DND-41 (cell line): ENCODE data around the gene STAG1.

Source experiments
- ATAC-seq: fragments of 200-7000 bp; cut with Tn5 transposase; 3 replicates; pipeline ENCODE4 v1.9.1; 2021; ENCODE audit warnings: low read depth; ENCODE audit not compliant: insufficient read depth
- DNase-seq: peaks from one replicate; pipeline ENCODE4 v3.0.0-alpha.2; 2020
- H2AFZ ChIP-seq: 2 replicates; pipeline ENCODE4 v1.6.0; 2012; ENCODE audit warnings: low read depth, low read length
- H3K27ac ChIP-seq: 2 replicates; pipeline ENCODE4 v1.5.1; 2012; ENCODE audit warnings: low read length, inconsistent platforms
- H3K27me3 ChIP-seq: fragments of 200-600 bp; sonication (generic); 2 replicates; pipeline ENCODE4 v1.6.0; 2012; ENCODE audit warnings: low read length, mild to moderate bottlenecking, inconsistent platforms; ENCODE audit not compliant: insufficient read depth, poor library complexity
- H3K36me3 ChIP-seq: 2 replicates; pipeline ENCODE4 v1.5.1; 2012; ENCODE audit warnings: low read length, inconsistent platforms; ENCODE audit not compliant: insufficient read depth
- H3K4me1 ChIP-seq: 2 replicates; pipeline ENCODE4 v1.5.1; 2012; ENCODE audit warnings: mild to moderate bottlenecking, low read length; ENCODE audit not compliant: insufficient read depth
- H3K4me2 ChIP-seq: 2 replicates; pipeline ENCODE4 v1.6.0; 2012; ENCODE audit warnings: mild to moderate bottlenecking, moderate library complexity, low read length, inconsistent platforms; ENCODE audit not compliant: insufficient read depth
- H3K4me3 ChIP-seq, 2 experiments: fragments of 200-600 bp in 1 of 2; shearing (Covaris generic) in 1 of 2; 2 replicates each; pipeline ENCODE4 v1.5.1; 2012 to 2016; ENCODE audit warnings: inconsistent platforms in 2 of 2, low read length in 2 of 2, mild to moderate bottlenecking in 2 of 2, low read depth in 1 of 2, moderate library complexity in 1 of 2
- H3K79me2 ChIP-seq: 2 replicates; pipeline ENCODE4 v1.6.0; 2012; ENCODE audit warnings: low read length, inconsistent platforms; ENCODE audit not compliant: insufficient read depth
- H3K9ac ChIP-seq: 2 replicates; pipeline ENCODE4 v1.6.0; 2012; ENCODE audit warnings: low read depth, mild to moderate bottlenecking, inconsistent platforms, low read length, moderate library complexity
- H3K9me3 ChIP-seq: 2 replicates; pipeline ENCODE4 v1.5.1; 2012; ENCODE audit warnings: low read length, moderate library complexity, mild to moderate bottlenecking, inconsistent platforms; ENCODE audit not compliant: insufficient read depth, severe bottlenecking
- H4K20me1 ChIP-seq: 2 replicates; pipeline ENCODE4 v1.6.0; 2012; ENCODE audit warnings: low read length; ENCODE audit not compliant: insufficient read depth
- EZH2 ChIP-seq: IDR thresholded peaks from 3 replicates; pipeline ENCODE4 v1.6.1; 2012; ENCODE audit warnings: borderline replicate concordance, low read depth, mild to moderate bottlenecking, moderate library complexity, low read length, inconsistent platforms; ENCODE audit not compliant: severe bottlenecking
- TF ChIP-seq, protein P1 (sequence below): IDR thresholded peaks from 2 replicates; pipeline ENCODE4 v1.5.1; 2012; ENCODE audit warnings: borderline replicate concordance, low read length, moderate library complexity, mild to moderate bottlenecking; ENCODE audit not compliant: poor library complexity, severe bottlenecking; ENCODE audit errors: extremely low read depth

The STAG1 gene

DNA sequence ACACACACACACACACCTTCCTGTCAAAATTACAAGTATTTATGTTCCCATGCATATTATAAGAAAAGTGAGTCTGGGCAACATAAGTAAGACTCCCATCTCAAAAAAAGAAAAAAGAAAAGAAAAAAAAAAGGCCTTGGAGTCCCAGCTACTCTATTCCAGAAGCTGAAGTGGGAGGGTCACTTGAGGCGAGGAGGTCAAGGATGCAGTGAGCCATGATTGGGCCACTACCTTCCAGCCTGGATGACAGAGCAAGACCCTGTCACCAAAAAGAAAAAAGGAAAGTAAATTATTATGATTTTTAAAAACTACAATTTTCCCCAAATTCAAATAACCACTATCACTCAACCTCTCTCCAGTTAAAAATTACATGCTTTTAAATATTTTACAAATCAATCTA, 113.1 kb downstream of the STAG1 start:
- no peak for ATAC-seq
- Histone ChIP-seq H3K4me2 (no peak overlapping the region), H3K9me3 (no peaks in the 10 kb centered on the region), H3K27ac (no peak overlapping the region), H3K9ac (no peak overlapping the region), H2AFZ (no peak overlapping the region), H4K20me1 (peaks cover 39% of the 10 kb centered on the region; the same call in 1 of the 2 replicates), H3K4me1 (no peaks in the 10 kb centered on the region), H3K36me3 (no peaks in the 10 kb centered on the region), H3K4me3 (no peak overlapping the region), H3K27me3 (no peaks in the 10 kb centered on the region), H3K79me2 (peaks cover 99% of the 10 kb centered on the region)
- DNase-seq = no peak
- TF ChIP-seq, protein P1, sequence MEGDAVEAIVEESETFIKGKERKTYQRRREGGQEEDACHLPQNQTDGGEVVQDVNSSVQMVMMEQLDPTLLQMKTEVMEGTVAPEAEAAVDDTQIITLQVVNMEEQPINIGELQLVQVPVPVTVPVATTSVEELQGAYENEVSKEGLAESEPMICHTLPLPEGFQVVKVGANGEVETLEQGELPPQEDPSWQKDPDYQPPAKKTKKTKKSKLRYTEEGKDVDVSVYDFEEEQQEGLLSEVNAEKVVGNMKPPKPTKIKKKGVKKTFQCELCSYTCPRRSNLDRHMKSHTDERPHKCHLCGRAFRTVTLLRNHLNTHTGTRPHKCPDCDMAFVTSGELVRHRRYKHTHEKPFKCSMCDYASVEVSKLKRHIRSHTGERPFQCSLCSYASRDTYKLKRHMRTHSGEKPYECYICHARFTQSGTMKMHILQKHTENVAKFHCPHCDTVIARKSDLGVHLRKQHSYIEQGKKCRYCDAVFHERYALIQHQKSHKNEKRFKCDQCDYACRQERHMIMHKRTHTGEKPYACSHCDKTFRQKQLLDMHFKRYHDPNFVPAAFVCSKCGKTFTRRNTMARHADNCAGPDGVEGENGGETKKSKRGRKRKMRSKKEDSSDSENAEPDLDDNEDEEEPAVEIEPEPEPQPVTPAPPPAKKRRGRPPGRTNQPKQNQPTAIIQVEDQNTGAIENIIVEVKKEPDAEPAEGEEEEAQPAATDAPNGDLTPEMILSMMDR = no peak
- TF ChIP-seq EZH2 = no peak

DNA sequence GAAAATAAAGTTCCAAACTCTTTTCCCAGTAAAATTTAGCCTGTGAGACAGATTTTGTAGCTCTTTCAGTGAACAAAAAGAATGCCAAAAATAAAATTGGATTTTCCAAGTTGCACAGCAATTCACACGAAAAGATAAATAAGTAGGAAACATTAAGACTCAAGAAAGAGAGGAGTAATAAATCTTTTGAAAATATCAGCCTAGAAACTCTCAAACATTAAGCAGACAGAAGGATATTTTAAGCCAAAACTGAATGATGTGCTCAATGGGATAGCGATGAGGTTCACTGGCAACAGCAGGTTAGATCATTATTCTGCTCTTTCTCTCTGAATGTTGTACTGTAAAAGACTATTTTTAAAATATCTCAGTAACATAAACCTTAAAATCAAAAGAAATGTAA, 115.0 kb downstream of the STAG1 start:
- H3K9ac ChIP-seq = no peak overlapping the region
- DNase-seq (no peak), ATAC-seq (no peak)

DNA sequence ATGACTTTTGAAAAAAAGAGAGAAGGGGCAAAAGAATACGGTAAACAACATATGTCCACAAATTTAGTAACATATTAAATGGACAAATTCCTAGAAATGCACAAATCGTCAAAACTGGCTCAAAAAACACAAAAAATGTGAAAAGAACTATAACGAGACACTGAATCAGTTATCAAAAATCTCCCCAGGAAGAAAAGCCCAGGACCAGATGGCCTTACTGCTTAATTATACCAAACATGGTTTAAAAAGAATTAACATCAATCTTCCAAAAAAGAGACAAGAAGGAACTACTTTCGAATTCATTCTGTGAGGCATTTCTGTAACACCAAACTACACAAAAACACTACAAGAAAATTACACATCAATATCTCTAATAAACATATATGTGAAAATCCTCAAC, 117.4 kb downstream of the STAG1 start:
- DNase-seq = no peak
- H2AFZ ChIP-seq = no peak overlapping the region
- no peaks in the 10 kb centered on the region for H3K9me3 ChIP-seq
- no peak overlapping the region for H3K9ac ChIP-seq
- no peaks in the 10 kb centered on the region for H3K27me3 ChIP-seq
- no peak overlapping the region for H3K27ac ChIP-seq
- TF ChIP-seq, protein P1 = no peak
- no peak for TF ChIP-seq EZH2
- H3K36me3 ChIP-seq = peaks cover 6% of the 10 kb centered on the region; the same call in 1 of the 2 replicates
- no peak overlapping the region for H3K4me3 ChIP-seq
- H3K4me1 ChIP-seq = no peaks in the 10 kb centered on the region
- H4K20me1 ChIP-seq = peaks cover 36% of the 10 kb centered on the region; the same call in 1 of the 2 replicates
- H3K79me2 ChIP-seq = peaks cover 100% of the 10 kb centered on the region
- H3K4me2 ChIP-seq = no peak overlapping the region
- no peak for ATAC-seq

More for the DNA sequence above, 115.0 kb downstream of the STAG1 start:
- Histone ChIP-seq H4K20me1 (peaks cover 31% of the 10 kb centered on the region; the same call in 1 of the 2 replicates), H3K4me3 (no peak overlapping the region), H3K4me1 (no peaks in the 10 kb centered on the region), H3K9me3 (no peaks in the 10 kb centered on the region), H3K27ac (no peak overlapping the region), H3K4me2 (no peak overlapping the region), H2AFZ (no peak overlapping the region), H3K27me3 (no peaks in the 10 kb centered on the region), H3K36me3 (no peaks in the 10 kb centered on the region), H3K79me2 (peaks cover 98% of the 10 kb centered on the region)
- TF ChIP-seq, protein P1 = no peak
- no peak for TF ChIP-seq EZH2
